CD4-positive, alpha-beta T cell treated with Interleukin-21 for 1 hour (primary cell): ENCODE data around the gene TERB1.

Experiments
- DNase-seq: peaks from one replicate; pipeline ENCODE4 v3.0.0-alpha.2; 2020

Gene TERB1, protein sequence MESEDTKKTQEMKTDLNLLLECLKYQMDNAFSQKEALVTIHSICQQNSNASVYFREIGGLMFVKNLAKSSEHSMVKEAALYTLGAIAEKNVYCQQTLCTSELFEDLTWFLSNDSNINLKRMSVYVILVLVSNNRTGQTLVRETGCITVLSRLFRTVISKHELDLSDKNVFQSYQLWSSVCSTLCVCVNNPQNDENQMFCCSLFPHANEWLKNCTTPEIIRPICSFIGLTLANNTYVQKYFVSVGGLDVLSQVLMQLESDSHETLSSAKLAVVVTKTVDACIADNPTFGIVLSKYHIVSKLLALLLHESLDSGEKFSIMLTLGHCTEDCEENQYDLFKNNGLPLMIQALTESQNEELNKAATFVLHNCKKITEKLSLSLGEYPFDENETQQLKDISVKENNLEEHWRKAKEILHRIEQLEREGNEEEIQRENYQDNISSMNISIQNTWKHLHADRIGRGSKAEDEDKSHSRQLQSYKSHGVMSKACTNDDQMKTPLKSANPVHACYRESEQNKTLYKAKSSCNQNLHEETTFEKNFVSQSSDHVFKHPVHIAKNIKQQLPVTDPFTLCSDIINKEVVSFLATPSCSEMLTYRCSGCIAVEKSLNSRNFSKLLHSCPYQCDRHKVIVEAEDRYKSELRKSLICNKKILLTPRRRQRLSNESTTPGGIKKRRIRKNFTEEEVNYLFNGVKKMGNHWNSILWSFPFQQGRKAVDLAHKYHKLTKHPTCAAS

DNA sequence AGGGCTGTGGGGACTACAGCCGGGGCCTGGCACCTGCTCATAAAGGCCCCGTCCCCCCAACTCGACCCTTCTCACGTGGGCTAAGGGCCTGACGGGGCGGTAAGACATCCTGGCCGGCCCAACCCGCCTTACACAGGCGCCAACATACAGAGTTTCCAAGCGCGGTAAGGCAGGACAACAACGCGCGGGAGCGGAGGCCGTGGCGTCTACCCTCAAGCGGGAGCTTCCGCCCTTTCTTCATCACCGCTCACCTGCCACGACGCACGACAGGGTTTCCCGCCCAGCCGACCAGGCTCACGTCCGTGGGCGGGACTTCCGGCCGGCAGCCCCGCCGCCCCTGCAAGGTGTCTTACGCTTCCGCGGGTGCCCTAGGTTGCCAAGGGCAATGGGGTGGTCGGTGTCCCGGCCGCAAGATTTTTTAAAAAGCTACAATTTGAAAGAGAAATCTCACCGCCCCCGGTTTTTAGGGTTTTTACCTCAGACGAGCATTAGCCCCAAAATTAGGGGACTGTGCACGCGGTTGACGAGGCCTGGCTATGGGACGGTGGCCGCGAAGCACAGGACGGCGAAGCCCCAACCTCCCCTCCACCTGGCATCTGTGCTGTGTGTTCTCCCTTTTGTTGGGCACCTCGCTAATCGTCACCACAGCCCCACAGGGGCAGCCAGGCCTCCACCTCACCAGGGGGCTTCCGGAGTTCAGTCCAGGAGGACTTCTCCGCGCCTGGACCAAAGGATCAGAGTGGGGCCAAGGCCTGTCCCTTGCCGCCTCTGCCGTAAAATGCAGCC is at the start of gene TERB1:
Gene TERB1 (minus strand): TSS at position 265 of the 786 bp plus-strand sequence. CDS start 4,786 bp downstream, outside the sequence.
- no peak for DNase-seq

DNA sequence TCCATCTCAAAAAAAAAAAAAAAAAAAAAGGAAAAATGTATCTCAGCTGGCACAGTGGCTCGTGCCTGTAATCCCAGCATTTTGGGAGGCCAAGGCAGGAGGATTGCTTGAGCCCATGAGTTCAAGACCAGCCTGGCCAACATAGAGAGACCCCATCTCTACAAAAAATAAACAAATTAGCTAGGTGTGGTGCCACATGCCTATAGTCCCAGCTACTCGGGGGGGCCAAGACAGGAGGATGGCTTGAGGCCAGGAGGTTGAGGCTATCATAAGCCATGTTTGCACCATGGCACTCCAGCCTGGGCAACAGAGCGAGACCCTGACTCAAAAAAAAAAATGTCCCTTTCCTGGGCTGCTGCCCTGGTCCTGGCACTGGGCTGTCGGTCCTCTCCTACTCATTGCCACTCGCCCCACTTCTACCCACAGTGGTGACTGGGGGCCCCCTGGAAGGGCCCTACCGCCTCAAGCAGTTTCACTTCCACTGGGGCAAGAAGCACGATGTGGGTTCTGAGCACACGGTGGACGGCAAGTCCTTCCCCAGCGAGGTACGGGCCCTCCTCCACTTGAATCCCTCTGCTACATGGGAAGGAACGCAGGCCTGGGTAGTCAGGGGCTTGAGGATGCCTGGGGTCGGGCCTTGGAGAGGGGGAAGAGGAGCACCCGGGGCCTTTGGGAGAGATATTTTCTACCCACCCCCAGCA is 48.9 kb upstream of the TERB1 start:
- DNase-seq = no peak

DNA sequence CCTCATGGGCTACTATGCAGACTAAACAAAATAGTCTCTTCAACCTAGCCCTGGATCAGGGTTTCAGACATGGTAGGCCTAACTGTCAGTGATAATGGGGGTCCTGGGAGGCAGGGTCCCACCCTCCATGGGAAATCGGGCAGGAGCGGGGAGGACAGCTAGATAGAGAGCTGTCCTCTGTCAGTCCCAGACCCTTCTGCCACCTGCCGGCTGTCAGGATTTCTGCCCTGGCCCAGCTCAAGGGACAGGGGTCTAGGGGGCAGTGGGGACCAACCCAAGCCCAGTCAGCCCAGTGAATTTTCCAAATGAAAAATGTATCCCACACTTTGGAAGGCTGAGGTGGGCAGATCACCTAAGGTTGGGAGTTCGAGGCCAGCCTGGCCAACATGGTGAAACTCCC is 48.2 kb upstream of the TERB1 start:
- DNase-seq = no peak

DNA sequence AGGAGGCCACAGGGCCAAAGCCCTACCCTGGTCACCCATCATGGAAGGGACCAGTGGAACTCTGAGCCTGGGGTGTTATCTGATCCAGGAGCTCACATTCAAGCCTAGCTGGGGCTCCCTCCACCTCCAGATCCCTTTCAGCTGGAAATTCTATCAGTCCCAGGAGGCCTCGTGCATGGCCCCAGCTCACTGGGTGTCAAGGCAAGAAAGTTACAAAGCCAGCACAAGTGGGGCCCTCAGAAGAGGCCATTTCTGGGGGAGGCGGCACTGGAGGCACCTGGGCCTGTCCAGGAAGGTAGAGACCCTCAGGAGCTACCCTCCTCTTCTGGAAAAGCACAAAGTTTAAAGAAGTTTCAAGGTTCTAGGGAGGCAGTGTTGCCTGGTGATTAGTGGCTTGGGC is 47.6 kb upstream of the TERB1 start:
- DNase-seq = no peak

DNA sequence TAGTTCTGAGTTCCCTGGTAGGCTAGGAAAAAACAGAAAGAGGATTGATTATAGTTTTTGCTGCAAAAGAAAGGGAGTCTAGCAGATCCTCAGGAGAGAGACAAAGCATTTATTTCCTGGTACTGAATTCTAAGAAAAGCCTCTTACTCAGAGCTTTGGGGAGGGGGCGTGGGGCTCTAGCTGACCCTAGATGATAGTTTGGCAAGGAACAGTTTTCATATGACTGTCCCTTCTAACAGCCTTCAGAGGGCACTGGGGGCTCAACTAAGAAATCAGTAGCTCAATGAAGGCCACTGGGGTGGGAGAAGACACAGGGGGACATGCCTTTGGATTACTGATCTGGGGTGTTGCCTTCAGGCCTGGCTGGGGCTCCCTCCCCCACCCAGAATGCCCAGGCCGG is 46.8 kb upstream of the TERB1 start:
- DNase-seq = no peak

DNA sequence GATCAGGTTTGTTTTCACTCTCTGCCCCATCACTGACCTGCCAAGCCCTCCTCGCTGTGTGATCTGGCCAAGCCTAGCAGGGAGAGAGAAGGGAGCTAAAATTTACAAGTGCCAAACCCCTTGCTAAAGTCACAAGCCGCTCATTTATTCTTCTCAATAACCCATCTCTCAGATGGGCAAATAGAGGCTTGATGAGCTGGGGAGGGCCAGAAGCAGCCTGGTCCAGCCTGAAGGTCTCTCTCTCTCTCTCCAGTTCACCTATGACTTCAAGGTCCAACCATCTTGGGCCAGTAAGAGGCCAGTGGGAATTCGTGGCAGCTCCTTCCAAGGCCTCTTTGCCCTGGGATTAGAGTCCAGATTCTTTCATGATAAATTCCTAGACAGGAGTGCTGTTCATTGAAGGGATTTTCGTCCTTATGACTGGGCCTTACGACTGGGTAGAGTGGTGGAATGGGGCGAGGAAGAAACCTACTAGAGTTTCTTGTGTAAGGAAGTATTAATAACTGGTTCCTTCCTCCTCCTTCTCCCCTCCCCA is 46.2 kb upstream of the TERB1 start:
- no peak for DNase-seq

DNA sequence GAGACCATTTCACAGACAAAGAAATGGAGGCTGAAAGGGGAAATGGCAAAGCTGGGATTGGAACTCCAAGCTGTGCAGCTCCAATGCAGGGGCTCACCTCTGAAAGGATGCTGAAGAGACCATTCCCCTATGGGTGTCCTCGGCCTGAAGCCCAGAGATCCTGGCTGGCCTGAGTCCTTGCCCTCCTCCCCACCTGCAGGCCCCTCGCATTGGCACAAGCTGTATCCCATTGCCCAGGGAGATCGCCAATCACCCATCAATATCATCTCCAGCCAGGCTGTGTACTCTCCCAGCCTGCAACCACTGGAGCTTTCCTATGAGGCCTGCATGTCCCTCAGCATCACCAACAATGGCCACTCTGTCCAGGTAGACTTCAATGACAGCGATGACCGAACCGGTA is 45.4 kb upstream of the TERB1 start:
- DNase-seq = no peak

DNA sequence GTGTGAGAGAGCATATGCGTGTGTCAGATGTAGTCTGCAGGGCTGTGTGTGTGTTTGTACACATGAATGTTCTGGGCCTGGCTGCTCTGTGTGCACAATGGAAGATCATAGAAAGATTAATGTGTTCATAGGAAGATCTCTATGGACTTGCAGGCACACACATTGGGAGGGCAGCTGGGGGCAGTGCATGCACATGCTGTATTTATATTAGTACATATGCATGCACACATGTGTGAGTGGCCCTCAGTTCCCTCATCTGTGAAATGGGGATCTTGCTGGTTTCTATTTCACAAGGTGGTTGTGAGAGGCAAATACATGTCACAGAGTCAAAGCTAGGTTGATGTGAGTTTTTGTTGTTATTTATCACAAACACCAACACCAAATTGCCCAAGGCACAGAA is 44.9 kb upstream of the TERB1 start:
- DNase-seq = no peak

DNA sequence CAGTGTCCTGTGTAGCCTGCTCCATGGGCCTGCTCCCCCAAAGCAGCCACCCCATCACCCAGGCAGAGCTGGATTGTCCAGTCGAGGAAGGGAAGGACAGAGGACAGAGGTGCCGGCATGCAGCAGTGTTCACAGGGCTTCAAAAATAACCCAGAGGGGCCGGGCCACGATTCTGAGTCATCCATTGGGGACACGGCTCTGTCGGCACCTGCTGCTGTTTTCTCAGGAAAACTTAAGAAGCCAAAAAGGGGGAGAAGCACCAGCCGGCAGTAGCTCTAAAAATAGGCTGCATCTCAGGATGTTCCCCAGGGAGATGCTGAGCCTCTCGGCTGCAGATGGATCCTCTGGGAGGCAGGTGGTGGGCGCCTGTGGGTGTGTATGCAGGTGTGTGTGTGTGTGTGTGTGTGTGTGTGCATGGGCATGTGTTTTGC is 44.4 kb upstream of the TERB1 start:
- DNase-seq = no peak

DNA sequence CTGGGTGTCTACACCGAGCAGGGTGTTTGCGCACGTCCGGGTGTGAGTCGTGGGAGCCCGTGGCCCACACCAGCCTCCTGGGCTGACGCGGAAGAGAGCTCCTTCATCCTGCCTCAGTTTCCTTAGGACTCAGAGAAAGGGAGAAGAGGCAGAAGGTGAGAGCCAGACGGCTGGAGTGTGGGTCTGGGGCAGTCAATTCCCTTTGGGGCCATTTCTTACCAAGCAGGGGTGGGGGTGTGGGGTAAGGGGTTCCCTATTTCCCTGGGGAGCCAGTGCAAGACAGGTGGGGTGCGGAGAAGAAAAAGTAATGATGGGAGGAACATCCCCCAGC is 43.7 kb upstream of the TERB1 start:
- no peak for DNase-seq

DNA sequence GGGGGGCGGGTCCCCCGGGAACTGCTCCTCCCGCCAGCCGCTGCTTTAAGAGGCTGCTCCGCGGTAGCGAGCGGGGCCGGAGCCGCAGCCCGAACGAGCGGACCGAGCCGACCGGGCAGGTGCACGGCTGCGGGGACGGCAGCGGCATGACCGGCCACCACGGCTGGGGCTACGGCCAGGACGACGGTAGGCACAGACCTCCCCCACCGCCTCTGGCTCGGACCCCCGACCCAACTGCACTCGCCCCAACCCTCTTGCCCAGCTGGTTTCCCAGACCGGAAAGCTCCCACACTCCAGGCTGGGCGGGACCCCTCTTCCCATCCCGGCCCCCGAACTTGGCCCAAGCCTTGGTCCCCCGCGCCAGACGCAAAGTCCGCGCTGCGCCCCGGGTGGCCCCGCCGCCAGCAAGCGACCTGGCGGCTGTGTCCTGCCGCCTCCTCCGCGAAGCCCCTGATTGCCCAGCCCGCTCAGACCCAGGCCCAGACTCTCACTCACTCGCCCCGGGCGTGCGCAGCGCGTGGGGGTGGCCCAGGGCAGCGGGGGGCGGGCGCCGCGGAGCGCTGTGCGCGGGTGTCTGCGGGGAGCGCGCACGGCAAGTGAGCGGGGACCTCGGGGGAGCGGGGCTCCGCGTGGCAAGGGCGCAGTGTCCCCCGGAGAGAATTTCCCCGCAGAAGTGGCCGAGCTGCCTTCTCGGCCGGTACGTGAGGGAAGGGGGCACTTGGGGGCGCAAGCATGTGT is 43.1 kb upstream of the TERB1 start, which contains the start of gene CA7:
Gene CA7 (plus strand): TSS at position 73 of the 738 bp plus-strand sequence. CDS start 74 bp downstream, at position 147.
- DNase-seq = no peak

DNA sequence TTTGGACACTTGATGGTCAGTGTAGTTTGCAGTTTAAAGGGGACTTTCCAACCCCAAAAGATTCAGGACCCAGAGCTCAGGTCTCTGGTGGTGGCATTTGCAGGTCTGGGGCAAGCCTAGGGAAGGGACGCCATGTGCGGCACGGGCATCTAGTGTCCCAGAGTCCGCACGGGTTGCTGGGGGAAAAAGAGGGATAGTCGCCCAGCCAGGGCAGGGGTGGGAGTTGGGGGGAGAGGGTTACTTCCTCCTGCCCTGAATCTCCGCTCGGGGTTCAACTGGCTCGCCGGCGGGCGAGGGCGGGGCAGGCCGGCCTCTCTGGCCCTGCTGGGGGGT is 42.6 kb upstream of the TERB1 start:
- DNase-seq = no peak

DNA sequence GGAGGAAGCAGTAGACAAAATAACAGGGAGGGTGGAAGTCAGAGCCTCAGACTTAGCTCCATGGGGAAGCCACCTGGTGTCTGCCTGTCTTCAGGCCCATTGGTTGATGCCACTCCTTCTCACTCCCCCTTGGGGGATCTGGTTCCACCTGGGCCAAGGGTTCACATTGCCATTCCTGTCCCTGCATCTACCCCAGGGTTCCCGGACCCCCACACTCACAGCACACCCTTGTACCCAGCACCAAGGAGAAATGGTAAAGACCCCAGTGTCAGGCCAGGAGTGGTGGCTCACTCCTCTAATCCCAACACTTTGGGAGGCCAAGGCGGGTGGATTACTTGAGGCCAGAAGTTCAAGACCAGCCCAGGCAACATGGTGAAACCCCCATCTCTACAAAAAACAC is 41.8 kb upstream of the TERB1 start:
- DNase-seq = no peak

DNA sequence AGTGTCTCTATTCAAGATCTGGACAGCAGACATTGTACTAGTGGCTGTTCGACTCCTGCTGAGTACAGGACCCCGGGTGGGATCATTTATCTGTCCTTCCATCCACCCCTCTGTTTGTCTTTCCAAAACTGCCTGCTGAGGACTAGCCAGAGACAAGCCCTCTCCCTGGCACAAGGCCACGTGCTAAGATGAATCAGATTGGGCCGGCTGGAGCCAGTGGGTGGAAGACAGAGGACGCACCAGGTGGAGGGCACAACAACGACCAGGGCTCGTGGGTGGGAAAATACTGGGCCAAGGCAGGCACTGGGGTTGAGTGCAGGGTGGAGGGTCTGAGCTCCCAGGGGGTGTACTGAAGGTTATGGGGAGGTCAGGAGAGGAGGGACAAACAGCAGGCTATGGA is 41.4 kb upstream of the TERB1 start:
- no peak for DNase-seq

DNA sequence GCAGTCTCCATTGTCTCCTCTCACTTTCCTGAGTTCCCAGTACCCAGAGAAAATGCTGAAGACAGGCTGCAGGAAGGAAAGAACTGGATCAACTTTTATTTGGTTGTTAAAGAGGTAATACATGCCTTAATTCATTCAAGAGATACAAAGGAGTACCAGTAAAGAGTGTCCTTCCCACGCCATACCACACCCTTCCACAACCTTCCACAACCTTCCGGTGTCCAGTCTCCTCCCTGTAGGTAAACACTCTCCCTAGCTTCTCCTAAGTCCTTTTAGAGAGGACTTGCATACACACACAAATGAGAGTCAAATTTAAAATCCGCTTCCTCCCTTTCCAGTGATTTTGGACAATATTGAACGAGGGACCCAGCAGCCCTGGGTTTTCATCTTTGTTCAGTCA is 40.0 kb upstream of the TERB1 start:
- DNase-seq = no peak

DNA sequence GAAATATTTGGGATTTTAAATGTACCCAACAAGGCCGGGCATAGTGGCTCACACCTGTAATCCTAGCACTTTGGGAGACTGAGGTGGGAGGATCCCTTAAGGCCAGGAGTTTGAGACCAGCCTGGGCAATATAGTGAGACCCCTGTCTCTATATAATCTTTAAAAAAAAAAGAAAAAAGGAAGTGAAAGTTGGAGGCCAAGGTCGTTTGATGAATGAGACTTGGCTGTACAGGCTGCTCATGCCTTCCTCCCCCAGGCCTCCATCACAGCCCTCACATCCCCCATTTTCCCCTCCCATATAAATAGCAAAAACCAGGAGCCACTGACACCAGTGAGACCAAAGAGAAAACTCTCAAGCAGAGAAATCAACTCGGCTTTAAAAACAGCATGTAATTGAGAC is 39.5 kb upstream of the TERB1 start:
- DNase-seq = no peak

DNA sequence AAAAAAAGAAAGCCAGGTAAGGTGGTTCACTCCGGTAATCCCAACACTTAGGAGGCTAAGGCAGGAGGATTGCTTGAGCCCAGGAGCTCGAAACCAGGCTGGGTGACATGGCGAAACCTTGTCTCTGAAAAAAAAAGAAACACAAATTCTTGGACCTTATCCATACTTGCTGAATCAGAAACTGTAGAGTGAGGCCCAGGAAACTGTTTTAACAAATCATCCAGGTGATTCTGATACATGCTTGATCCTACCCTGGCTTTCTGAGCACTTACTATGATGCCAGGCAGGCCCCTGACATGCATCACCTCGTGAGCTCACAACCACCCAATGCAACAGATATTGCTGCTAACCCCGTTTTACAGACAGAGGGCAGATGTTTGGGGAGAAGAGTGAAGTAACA is 33.4 kb upstream of the TERB1 start:
- no peak for DNase-seq

DNA sequence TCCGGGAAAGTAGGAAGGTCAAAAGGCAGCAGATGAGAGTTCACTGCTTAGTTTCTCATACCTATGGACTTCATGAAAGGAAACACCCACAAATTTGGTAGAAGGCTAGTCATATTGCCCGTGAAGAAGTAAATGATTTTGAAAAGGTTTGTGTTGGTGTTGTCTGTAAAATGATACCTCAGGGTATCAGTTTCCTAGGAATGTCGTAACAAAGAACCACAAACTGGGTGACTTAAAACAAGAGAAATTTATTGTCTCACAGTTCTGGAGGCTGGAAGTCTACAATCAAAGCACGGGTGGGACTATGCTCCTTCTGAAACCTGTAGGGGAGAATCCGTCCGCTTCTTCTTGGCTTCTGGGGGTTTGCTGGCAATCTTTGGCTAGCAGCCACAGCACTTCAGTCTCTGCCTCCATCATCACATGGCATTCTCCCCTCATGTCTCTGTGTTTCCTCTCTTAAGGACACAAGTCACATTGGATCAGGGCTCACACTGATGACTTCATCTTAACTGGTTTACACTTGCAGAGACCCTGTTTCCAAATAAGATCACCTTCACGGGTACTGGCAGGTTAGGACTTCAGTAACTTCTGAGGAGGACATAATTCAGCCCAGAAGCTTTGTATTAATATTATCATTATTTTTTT is 31.4 kb upstream of the TERB1 start:
- no peak for DNase-seq

DNA sequence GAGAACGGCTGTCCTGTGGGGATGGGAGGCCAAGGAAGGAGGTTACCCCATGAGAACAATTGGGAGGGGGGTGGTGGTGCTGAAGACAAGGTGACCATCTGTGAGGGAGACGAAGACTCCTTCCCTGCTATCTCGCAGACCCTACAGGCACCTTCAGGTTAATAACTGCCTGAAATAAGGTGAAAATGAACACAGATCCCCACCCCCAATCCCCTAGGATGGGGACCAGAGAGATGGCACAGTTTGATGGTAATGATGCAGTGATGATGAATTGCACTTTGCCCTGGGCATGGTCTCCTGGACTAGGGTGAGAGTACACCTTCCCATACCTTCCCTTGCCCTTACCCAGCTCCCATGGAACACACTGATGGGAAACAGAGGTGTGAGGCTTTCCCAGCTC is 30.8 kb upstream of the TERB1 start:
- no peak for DNase-seq

DNA sequence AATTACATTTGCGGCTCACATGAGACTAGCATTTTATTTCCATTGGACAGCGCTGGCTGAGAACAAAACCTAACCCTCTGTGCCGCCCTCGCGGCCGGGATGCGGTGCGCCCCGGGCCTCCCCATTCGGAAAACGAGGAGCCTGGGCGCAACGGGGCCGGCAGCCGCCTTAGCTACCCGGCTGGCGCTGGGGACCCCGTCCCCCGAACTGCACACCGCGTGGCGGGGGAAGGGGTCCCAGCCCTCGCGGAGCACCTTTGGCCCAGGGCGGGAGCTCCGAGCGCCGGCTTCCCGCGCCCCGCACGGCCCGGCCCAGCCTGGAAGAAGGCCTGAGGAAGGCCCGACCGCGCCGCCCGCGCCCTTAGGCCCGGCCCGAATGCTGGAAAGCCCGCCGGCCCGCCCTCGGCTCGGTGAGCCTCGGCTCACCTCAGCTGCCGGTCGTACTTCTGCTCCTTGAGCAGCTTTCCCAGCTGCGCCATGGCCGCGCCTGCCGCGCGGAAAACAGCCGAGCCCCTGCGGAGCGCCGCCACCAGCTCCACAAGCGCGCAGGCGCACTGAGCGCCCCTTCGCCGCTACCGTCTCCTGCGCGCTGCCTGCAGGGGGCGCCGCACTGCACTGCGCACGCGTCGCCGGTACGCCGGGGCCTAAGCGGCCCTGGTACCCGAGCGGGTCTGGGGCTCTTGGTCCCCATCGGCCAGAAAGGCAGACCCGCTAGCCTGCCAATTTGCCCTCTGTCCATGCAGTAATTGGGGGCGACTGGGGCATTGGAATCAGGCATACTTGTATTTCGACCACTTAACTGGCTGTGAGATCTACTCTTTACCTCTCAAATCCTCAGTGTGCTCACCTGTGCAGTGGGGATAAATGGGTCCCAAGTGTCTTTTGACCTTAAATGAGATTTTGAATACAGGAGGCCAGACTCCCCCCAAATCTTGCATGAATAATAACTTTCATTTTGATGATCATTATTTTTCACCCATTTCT is 29.3 kb upstream of the TERB1 start, which contains the start of gene NAE1:
Gene NAE1 (minus strand): TSS at position 555 of the 983 bp plus-strand sequence. CDS start 77 bp downstream, at position 478.
- DNase-seq = peak; percentile 90
